HepG2 (cell line): Measurements from ENCODE around the gene COX6A2. TPM values are rescaled to one million over a fixed set of nuclear protein-coding genes. Genes with fewer than 3 reads are reported as not detected.
A peak's percentile ranks its signal among the peaks of the same experiment; 100 is the strongest.

Experiments used
- GABPB1 ChIP-seq: IDR thresholded peaks from 2 replicates; pipeline ENCODE4 v1.6.1; 2016; ENCODE audit warnings: mild to moderate bottlenecking, missing genetic modification reagents, moderate library complexity, missing compliant biosample characterization
- HNRNPUL1 ChIP-seq: fragments of 200-400 bp; formaldehyde crosslinking; IDR thresholded peaks from 2 replicates; pipeline ENCODE4 v1.6.1; 2017; ENCODE audit warnings: low read depth, mild to moderate bottlenecking, low read length, moderate library complexity
- MED1 ChIP-seq: sonication (generic); formaldehyde crosslinking; IDR thresholded peaks from 2 replicates; pipeline ENCODE4 v1.4.0; 2020; ENCODE audit warnings: missing genetic modification reagents
- PBX3 ChIP-seq: sonication (generic); formaldehyde crosslinking; IDR thresholded peaks from 2 replicates; pipeline ENCODE4 v1.8.1; 2023; ENCODE audit warnings: missing genetic modification reagents, inconsistent platforms, borderline replicate concordance
- PHF8 ChIP-seq: sonication (generic); formaldehyde crosslinking; IDR thresholded peaks from 2 replicates; pipeline ENCODE4 v1.5.0; 2020; ENCODE audit warnings: missing genetic modification reagents
- XRCC5 ChIP-seq: fragments of 200-400 bp; formaldehyde crosslinking; optimal IDR thresholded peaks from 2 replicates; pipeline ENCODE3; 2017; ENCODE audit warnings: mild to moderate bottlenecking, low read length
- ZBTB38 ChIP-seq: sonication (generic); formaldehyde crosslinking; IDR thresholded peaks from 2 replicates; pipeline ENCODE4 v1.5.1; 2020; ENCODE audit warnings: mild to moderate bottlenecking, missing genetic modification reagents
- ZNF180 ChIP-seq: sonication (generic); formaldehyde crosslinking; IDR thresholded peaks from 2 replicates; pipeline ENCODE4 v1.4.0; 2020; ENCODE audit warnings: low read depth, missing genetic modification reagents, borderline replicate concordance
- ZNF234 ChIP-seq: sonication (generic); formaldehyde crosslinking; conservative IDR thresholded peaks from 2 replicates; pipeline ENCODE4 v1.5.1; 2020; ENCODE audit warnings: mild to moderate bottlenecking, missing genetic modification reagents
- ZNF430 ChIP-seq: sonication (generic); formaldehyde crosslinking; IDR thresholded peaks from 2 replicates; pipeline ENCODE4 v1.9.0; 2021; ENCODE audit warnings: mild to moderate bottlenecking, missing genetic modification reagents
- ZNF496 ChIP-seq: sonication (generic); formaldehyde crosslinking; IDR thresholded peaks from 2 replicates; pipeline ENCODE4 v1.8.1; 2023; ENCODE audit warnings: mild to moderate bottlenecking, moderate library complexity, missing genetic modification reagents; ENCODE audit not compliant: insufficient replicate concordance
- ZNF891 ChIP-seq: sonication (generic); formaldehyde crosslinking; IDR thresholded peaks from 2 replicates; pipeline ENCODE4 v1.5.0; 2020; ENCODE audit warnings: mild to moderate bottlenecking, missing genetic modification reagents
- ZSCAN22 ChIP-seq: sonication (generic); formaldehyde crosslinking; IDR thresholded peaks from 2 replicates; pipeline ENCODE4 v1.4.0; 2020; ENCODE audit warnings: mild to moderate bottlenecking, missing genetic modification reagents
- polyA plus RNA-seq, 8 experiments: library from polyadenylated mRNA; depleted of rRNA in 3 of 8; stranded (reverse) in 7 of 8; unstranded in 1 of 8; fragments of >200 nt; fragmentation: Illumina TruSeq in 4 of 8; extraction: Trizol in 4 of 8; gene quantifications; 2 replicates each; pipeline versions ENCODE4 v1.2.1 to v1.2.3, GENCODE V29; 2011 to 2016; ENCODE audit warnings: low read depth in 4 of 8, missing spikeins in 1 of 8, mixed read lengths in 1 of 8; ENCODE audit not compliant: insufficient read depth in 1 of 8
- total RNA-seq, 5 experiments: library from RNA; depleted of rRNA; stranded (reverse); fragments of >200 nt; fragmentation: Illumina TruSeq; extraction: Trizol; gene quantifications; 2 replicates each; pipeline ENCODE4 v1.2.3, GENCODE V29; 2016; ENCODE audit warnings: low read depth in 1 of 5
- TF ChIP-seq, protein P1 (sequence below): sonication (generic); formaldehyde crosslinking; IDR thresholded peaks from 2 replicates; pipeline ENCODE4 v1.5.0; 2020; ENCODE audit warnings: missing genetic modification reagents
- TF ChIP-seq, protein P2 (sequence below): sonication (generic); formaldehyde crosslinking; IDR thresholded peaks from one replicate; pipeline ENCODE4 v1.5.1; 2020; ENCODE audit warnings: mild to moderate bottlenecking, missing genetic modification reagents; ENCODE audit errors: not compliant biosample characterization
- TF ChIP-seq, protein P3 (sequence below): IDR thresholded peaks from 2 replicates; pipeline ENCODE4 v1.6.1; 2016; ENCODE audit warnings: missing genetic modification reagents, missing compliant biosample characterization

Gene COX6A2
- total and polyA plus RNA-seq, 2 of the 13 experiments (the other 11 are each of a cell fraction or from before 2014, with no cell fraction given) = not detected

- TF ChIP-seq GABPB1 (CRISPR knock-in tag) (no peak), MED1 (CRISPR knock-in tag) (no peak), ZBTB38 (CRISPR knock-in tag) (0 out of 2 replicates have a peak, but pooled peaks have one; percentile 46), PHF8 (CRISPR knock-in tag) (no peak), PBX3 (CRISPR knock-in tag) (no peak), ZNF180 (CRISPR knock-in tag) (no peak), ZSCAN22 (0 out of 2 replicates have a peak, but pooled peaks have one; percentile 14), ZNF430 (0 out of 2 replicates have a peak, but pooled peaks have one; percentile 57), ZNF496 (CRISPR knock-in tag) (no peak), ZNF234 (no peak), XRCC5 (no peak), ZNF891 (CRISPR knock-in tag) (no peak), HNRNPUL1 (no peak)
- TF ChIP-seq, protein P1, sequence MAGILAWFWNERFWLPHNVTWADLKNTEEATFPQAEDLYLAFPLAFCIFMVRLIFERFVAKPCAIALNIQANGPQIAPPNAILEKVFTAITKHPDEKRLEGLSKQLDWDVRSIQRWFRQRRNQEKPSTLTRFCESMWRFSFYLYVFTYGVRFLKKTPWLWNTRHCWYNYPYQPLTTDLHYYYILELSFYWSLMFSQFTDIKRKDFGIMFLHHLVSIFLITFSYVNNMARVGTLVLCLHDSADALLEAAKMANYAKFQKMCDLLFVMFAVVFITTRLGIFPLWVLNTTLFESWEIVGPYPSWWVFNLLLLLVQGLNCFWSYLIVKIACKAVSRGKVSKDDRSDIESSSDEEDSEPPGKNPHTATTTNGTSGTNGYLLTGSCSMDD (CRISPR knock-in tag) = no peak
- TF ChIP-seq, protein P2, sequence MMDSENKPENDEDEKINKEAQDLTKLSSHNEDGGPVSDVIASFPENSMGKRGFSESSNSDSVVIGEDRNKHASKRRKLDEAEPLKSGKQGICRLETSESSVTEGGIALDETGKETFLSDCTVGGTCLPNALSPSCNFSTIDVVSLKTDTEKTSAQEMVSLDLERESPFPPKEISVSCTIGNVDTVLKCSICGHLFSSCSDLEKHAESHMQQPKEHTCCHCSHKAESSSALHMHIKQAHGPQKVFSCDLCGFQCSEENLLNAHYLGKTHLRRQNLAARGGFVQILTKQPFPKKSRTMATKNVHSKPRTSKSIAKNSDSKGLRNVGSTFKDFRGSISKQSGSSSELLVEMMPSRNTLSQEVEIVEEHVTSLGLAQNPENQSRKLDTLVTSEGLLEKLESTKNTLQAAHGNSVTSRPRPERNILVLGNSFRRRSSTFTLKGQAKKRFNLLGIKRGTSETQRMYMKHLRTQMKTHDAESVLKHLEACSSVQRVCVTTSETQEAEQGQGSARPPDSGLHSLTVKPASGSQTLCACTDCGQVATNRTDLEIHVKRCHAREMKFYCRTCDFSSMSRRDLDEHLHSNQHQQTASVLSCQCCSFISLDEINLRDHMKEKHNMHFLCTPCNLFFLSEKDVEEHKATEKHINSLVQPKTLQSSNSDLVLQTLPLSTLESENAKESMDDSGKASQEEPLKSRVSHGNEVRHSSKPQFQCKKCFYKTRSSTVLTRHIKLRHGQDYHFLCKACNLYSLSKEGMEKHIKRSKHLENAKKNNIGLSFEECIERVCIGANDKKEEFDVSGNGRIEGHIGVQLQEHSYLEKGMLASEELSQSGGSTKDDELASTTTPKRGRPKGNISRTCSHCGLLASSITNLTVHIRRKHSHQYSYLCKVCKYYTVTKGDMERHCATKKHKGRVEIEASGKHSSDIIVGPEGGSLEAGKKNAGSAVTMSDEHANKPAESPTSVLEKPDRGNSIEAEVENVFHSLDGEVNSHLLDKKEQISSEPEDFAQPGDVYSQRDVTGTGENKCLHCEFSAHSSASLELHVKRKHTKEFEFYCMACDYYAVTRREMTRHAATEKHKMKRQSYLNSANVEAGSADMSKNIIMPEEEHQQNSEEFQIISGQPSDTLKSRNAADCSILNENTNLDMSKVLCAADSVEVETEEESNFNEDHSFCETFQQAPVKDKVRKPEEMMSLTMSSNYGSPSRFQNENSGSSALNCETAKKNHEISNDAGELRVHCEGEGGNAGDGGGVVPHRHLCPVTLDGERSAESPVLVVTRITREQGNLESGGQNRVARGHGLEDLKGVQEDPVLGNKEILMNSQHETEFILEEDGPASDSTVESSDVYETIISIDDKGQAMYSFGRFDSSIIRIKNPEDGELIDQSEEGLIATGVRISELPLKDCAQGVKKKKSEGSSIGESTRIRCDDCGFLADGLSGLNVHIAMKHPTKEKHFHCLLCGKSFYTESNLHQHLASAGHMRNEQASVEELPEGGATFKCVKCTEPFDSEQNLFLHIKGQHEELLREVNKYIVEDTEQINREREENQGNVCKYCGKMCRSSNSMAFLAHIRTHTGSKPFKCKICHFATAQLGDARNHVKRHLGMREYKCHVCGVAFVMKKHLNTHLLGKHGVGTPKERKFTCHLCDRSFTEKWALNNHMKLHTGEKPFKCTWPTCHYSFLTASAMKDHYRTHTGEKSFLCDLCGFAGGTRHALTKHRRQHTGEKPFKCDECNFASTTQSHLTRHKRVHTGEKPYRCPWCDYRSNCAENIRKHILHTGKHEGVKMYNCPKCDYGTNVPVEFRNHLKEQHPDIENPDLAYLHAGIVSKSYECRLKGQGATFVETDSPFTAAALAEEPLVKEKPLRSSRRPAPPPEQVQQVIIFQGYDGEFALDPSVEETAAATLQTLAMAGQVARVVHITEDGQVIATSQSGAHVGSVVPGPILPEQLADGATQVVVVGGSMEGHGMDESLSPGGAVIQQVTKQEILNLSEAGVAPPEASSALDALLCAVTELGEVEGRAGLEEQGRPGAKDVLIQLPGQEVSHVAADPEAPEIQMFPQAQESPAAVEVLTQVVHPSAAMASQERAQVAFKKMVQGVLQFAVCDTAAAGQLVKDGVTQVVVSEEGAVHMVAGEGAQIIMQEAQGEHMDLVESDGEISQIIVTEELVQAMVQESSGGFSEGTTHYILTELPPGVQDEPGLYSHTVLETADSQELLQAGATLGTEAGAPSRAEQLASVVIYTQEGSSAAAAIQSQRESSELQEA (CRISPR knock-in tag) = no peak
- TF ChIP-seq, protein P3, sequence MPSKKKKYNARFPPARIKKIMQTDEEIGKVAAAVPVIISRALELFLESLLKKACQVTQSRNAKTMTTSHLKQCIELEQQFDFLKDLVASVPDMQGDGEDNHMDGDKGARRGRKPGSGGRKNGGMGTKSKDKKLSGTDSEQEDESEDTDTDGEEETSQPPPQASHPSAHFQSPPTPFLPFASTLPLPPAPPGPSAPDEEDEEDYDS = no peak
Observed at GRCh38 chr16:31456988-31457360, 28.8 kb upstream of the COX6A2 start (continued).
